SK-N-MC (cell line): ENCODE results near the gene RAVER2.
"Not testable (repeated sequence)": the region's sequence is repeated elsewhere in the genome, so short reads cannot be mapped to it uniquely, and the experiment has no call there.

ENCODE experiments used
- DNase-seq: peaks from one replicate; pipeline ENCODE4 v3.0.0-alpha.2; 2011; ENCODE audit warnings: low read depth, low spot score
- H3K27ac ChIP-seq: fragments of 200-600 bp; sonication (generic); 2 replicates; pipeline ENCODE4 v1.5.1; 2016; ENCODE audit warnings: mixed run types
- H3K36me3 ChIP-seq: fragments of 200-600 bp; sonication (generic); 2 replicates; pipeline ENCODE4 v1.6.1; 2017; ENCODE audit warnings: antibody characterized with exemption, low read length, mixed read lengths; ENCODE audit not compliant: insufficient read depth
- H3K4me3 ChIP-seq: fragments of 200-600 bp; sonication (generic); 2 replicates; pipeline ENCODE4 v1.5.1; 2016
- H3K9ac ChIP-seq: fragments of 200-600 bp; sonication (generic); 2 replicates; pipeline ENCODE4 v1.8.0; 2017; ENCODE audit warnings: mixed run types, mixed read lengths; ENCODE audit not compliant: insufficient read length
- H3K9me3 ChIP-seq: fragments of 200-600 bp; sonication (generic); 2 replicates; pipeline ENCODE4 v1.6.1; 2017; ENCODE audit warnings: low read depth, mild to moderate bottlenecking, antibody characterized with exemption, low read length, moderate library complexity, mixed read lengths
- EZH2 ChIP-seq: fragments of 200-600 bp; sonication (generic); IDR thresholded peaks from one replicate; pipeline ENCODE4 v1.6.1; 2017; ENCODE audit warnings: antibody characterized with exemption
- FOXP2 ChIP-seq: optimal IDR thresholded peaks from 2 replicates; pipeline ENCODE3; 2011; ENCODE audit warnings: mild to moderate bottlenecking, moderate library complexity; ENCODE audit not compliant: insufficient read depth; ENCODE audit errors: extremely low read length, control extremely low read depth
- POLR2AphosphoS5 ChIP-seq: IDR thresholded peaks from 2 replicates; pipeline ENCODE4 v1.6.1; 2012; ENCODE audit warnings: mild to moderate bottlenecking, low read depth, low read length, borderline replicate concordance

The RAVER2 gene

DNA sequence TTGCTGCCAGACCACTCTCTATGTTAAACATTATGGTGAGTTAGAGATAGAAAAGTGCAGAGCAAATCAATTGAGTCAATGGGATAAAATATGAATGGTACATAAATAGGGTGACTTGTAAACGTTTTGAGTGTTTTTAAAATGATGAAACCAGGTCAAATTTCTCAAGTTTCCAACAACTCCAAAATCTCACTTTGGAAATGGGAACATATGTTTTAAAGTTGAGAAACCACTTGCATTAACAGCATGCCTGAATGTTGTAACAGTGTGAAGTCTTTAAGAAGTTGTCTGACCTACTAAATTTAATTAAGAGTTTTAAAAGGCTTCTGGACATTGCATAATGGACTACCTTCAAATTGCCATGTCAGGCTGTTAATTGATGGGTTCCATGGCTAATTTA lies 33.6 kb upstream of the RAVER2 start:
- Histone ChIP-seq H3K36me3 (no peaks in the 10 kb centered on the region), H3K9ac (no peak overlapping the region), H3K9me3 (no peaks in the 10 kb centered on the region), H3K4me3 (no peak overlapping the region), H3K27ac (no peak overlapping the region)
- DNase-seq = no peak
- TF ChIP-seq EZH2 (no peak), FOXP2 (no peak), POLR2AphosphoS5 (no peak)

DNA sequence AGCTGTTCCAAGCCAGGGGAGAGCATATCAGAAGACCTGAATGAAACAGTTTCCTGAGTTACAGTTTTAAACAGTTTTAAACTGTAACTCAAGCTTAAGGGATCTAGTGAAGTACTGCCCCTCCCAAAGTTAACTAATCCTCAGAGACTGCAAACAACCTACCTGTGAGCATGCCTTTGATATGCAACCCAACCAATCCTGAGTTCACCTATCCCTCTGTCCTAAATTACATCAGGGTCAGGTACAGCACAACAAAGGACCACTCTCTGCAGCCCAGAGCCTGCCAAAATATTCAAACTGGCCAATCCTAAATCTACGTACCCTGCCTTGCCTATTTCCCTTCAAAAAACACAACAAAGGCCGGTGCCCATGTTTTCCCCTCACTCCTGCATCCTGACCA lies 32.8 kb upstream of the RAVER2 start:
- H3K27ac ChIP-seq = no peak overlapping the region
- TF ChIP-seq POLR2AphosphoS5 = no peak
- TF ChIP-seq FOXP2 = no peak
- no peaks in the 10 kb centered on the region for H3K9me3 ChIP-seq
- H3K36me3 ChIP-seq = no peaks in the 10 kb centered on the region
- DNase-seq = no peak
- no peak overlapping the region for H3K4me3 ChIP-seq
- H3K9ac ChIP-seq = no peak overlapping the region

- no peaks in the 10 kb centered on the region for H3K36me3 ChIP-seq
- H3K4me3 ChIP-seq = no peak overlapping the region
- no peak overlapping the region for H3K9ac ChIP-seq
- no peak for DNase-seq
- H3K27ac ChIP-seq = no peak overlapping the region
- H3K9me3 ChIP-seq = peaks cover 3% of the 10 kb centered on the region; the same call in 1 of the 2 replicates
- no peak for TF ChIP-seq POLR2AphosphoS5
- TF ChIP-seq FOXP2 = no peak
- no peak for TF ChIP-seq EZH2
Observed at GRCh38 chr1:64715186-64715585, 29.7 kb upstream of the RAVER2 start.

DNA sequence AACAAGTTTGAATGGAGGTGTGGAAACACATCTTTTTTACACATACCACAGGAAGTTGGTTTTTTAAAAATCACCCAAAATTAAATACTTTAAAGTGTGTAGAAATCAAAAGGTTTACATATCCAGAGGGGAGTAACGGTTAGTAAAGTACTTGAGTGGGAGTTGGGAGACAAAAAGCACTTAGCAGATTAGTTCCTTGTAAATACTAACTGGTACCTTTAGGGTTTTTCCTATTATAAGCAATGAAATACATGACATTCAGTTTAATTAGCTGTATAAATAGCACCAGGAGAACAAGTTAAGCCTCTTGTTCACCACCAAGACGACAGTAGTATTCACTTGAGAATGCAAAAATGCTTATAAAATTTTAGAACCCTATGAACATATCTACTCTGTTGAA lies 23.7 kb upstream of the RAVER2 start:
- H3K36me3 ChIP-seq = no peaks in the 10 kb centered on the region
- no peak overlapping the region for H3K27ac ChIP-seq
- no peak overlapping the region for H3K4me3 ChIP-seq
- TF ChIP-seq EZH2 (no peak), POLR2AphosphoS5 (no peak), FOXP2 (no peak)
- no peak overlapping the region for H3K9ac ChIP-seq
- peaks cover 3% of the 10 kb centered on the region; the same call in 1 of the 2 replicates for H3K9me3 ChIP-seq
- no peak for DNase-seq

GRCh38 chr1:64721576-64722145 lies 23.2 kb upstream of the RAVER2 start:
- Histone ChIP-seq H3K9ac (no peak overlapping the region), H3K4me3 (no peak overlapping the region), H3K27ac (no peak overlapping the region), H3K36me3 (no peaks in the 10 kb centered on the region), H3K9me3 (peaks cover 3% of the 10 kb centered on the region; the same call in 1 of the 2 replicates)
- no peak for TF ChIP-seq FOXP2
- TF ChIP-seq EZH2 = no peak
- TF ChIP-seq POLR2AphosphoS5 = no peak
- DNase-seq = no peak

DNA sequence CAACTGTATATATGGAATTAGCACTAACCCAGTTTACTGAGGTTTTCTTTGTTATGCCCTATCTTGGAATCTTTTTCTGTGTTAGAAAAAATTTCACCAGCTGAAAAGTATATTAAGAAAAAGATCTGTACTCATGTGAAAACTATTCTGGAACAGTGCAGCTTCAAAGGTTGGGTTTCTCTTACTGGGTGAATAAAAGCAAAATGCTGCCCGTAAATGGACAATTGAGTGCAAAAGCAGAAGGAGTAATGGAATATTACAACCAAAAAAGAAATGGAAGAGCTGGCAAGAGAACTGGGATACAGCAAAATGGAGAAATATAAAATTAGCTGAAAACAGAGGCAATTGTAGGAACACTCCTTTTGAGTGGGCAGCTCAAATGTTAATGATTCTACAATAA lies 17.0 kb upstream of the RAVER2 start:
- TF ChIP-seq POLR2AphosphoS5 (no peak), EZH2 (no peak), FOXP2 (no peak)
- no peak overlapping the region for H3K9ac ChIP-seq
- H3K27ac ChIP-seq = no peak overlapping the region
- DNase-seq = no peak
- no peaks in the 10 kb centered on the region for H3K36me3 ChIP-seq
- no peak overlapping the region for H3K4me3 ChIP-seq
- no peaks in the 10 kb centered on the region for H3K9me3 ChIP-seq

DNA sequence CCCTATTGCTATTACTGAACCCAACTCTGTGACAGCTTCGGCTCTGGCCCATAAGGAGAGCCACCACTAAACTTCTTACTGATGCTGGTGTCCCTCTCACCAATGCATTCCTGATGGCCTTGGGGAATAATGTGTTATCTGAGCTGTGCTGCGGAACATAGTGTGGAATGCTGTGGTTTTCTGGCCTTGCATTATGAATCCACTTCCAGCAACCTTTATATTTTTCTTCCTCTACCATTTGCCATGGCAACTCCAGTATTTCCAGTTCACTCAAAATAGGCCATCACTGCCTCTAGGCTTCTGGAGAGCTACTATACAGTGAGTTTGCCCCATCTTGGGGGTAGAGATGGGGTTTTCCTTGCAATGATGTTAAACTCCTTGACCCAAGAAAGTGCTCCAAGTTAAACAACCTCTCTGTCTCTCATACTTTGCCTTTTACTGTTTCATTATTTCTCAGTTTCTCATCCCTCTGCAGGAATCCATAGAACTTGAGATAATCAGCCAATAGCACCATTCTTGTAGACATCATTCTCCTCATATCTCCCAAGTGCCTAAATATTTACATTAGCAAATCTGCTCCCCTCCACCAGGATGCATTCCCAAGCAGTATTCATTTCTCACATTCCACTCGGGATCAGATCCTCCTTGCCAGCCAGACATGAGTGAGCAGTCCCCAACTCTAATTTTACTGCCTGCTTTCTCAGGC lies 11.1 kb upstream of the RAVER2 start:
- H3K4me3 ChIP-seq = no peak overlapping the region
- no peak for DNase-seq
- TF ChIP-seq FOXP2 (no peak), POLR2AphosphoS5 (no peak), EZH2 (no peak)
- H3K9me3 ChIP-seq = no peaks in the 10 kb centered on the region
- H3K9ac ChIP-seq = no peak overlapping the region
- H3K36me3 ChIP-seq = no peaks in the 10 kb centered on the region
- H3K27ac ChIP-seq = no peak overlapping the region

DNA sequence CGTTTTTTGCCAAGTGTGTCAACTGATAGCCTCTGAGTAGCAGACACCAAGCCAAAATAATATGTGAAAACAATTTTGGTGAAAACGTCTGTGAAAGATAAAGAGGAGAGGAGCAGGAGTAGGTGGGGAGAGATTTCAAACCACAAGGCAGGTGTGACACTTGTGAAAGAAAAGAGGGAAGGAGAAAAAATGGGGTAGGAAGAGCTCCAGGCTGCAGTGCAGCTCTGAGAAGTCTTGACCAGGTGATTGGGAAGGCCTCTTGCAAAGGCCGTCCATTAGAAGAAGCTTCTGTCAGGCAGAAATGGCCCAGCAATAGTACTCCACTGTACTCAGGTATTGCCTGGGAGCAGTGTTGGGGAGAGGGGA lies 10.6 kb upstream of the RAVER2 start:
- no peak overlapping the region for H3K4me3 ChIP-seq
- TF ChIP-seq EZH2 (no peak), FOXP2 (no peak), POLR2AphosphoS5 (no peak)
- H3K27ac ChIP-seq = no peak overlapping the region
- H3K36me3 ChIP-seq = no peaks in the 10 kb centered on the region
- H3K9ac ChIP-seq = no peak overlapping the region
- no peaks in the 10 kb centered on the region for H3K9me3 ChIP-seq
- no peak for DNase-seq

DNA sequence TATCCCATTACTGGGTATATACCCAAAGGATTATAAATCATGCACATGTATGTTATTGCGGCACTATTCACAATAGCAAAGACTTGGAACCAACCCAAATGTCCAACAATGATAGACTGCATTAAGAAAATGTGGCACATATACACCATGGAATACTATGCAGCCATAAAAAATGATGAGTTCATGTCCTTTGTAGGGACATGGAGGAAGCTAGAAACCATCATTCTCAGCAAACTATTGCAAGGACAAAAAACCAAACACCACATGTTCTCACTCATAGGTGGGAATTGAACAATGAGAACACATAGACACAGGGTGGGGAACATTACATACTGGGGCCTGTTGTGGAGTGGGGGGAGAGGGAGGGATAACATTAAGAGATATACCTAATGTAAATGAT lies 4.2 kb upstream of the RAVER2 start:
- H3K4me3 ChIP-seq, H3K9ac ChIP-seq, H3K27ac ChIP-seq: not testable (repeated sequence)

More for the DNA sequence above, 4.2 kb upstream of the RAVER2 start:
- DNase-seq, H3K9me3 ChIP-seq, H3K36me3 ChIP-seq: not testable (repeated sequence)
